ENCODE measurements around the gene MARK2.

The MARK2 gene

GRCh38 chr11:63938479-63939396 lies 99.8 kb downstream of the MARK2 start, which contains the start of gene NAA40:
TSS of gene NAA40 (plus strand) at chr11:63939002. CDS start at chr11:63939097, 95 bp downstream.
- H3K4me3 ChIP-seq (ENCODE audit: low read length) = peak within 1 kb of the TSS; percentile 90
- H3K36me3 ChIP-seq (ENCODE audit: control insufficient read depth, insufficient read depth, low read length, severe bottlenecking) = no peaks in the 10 kb centered on the region
- peak within 1 kb of the TSS; percentile 86 for H3K9ac ChIP-seq (ENCODE audit: low read length)
- no peaks in the 10 kb centered on the region for H3K9me3 ChIP-seq (ENCODE audit: control insufficient read depth, low read length)
- H3K4me1 ChIP-seq (ENCODE audit: control insufficient read depth, insufficient read depth, low read length) = peaks cover 11% of the 10 kb centered on the region
- H3K27me3 ChIP-seq (replicated peaks; ENCODE audit: control insufficient read depth, insufficient read depth, low read length) = no peaks in the 10 kb centered on the region
- DNase-seq (ENCODE audit: low read depth) = peak; percentile 91

GRCh38 chr11:63939397-63939891 lies 100.5 kb downstream of the MARK2 start:
- Histone ChIP-seq H3K27me3 (replicated peaks; ENCODE audit: control insufficient read depth, insufficient read depth, low read length) (no peaks in the 10 kb centered on the region), H3K36me3 (ENCODE audit: control insufficient read depth, insufficient read depth, low read length, severe bottlenecking) (no peaks in the 10 kb centered on the region), H3K9me3 (ENCODE audit: control insufficient read depth, low read length) (no peaks in the 10 kb centered on the region), H3K4me3 (ENCODE audit: low read length) (peak overlapping the region; percentile 90), H3K9ac (ENCODE audit: low read length) (peak overlapping the region; percentile 86), H3K4me1 (ENCODE audit: control insufficient read depth, insufficient read depth, low read length) (peaks cover 13% of the 10 kb centered on the region)
- DNase-seq (ENCODE audit: low read depth) = peak; percentile 53

- no peak overlapping the region for H3K9ac ChIP-seq (ENCODE audit: low read length)
- H3K9me3 ChIP-seq (ENCODE audit: control insufficient read depth, low read length) = no peaks in the 10 kb centered on the region
- no peak for DNase-seq (ENCODE audit: low read depth)
- peaks cover 27% of the 10 kb centered on the region for H3K4me1 ChIP-seq (ENCODE audit: control insufficient read depth, insufficient read depth, low read length)
- no peak overlapping the region for H3K4me3 ChIP-seq (ENCODE audit: low read length)
- H3K36me3 ChIP-seq (ENCODE audit: control insufficient read depth, insufficient read depth, low read length, severe bottlenecking) = no peaks in the 10 kb centered on the region
- no peaks in the 10 kb centered on the region for H3K27me3 ChIP-seq (replicated peaks; ENCODE audit: control insufficient read depth, insufficient read depth, low read length)
These were observed 101.9 kb downstream of the MARK2 start for GRCh38 chr11:63940786-63941185.

GRCh38 chr11:63941901-63942300 lies 103.0 kb downstream of the MARK2 start:
- Histone ChIP-seq H3K9me3 (ENCODE audit: control insufficient read depth, low read length) (no peaks in the 10 kb centered on the region), H3K27me3 (replicated peaks; ENCODE audit: control insufficient read depth, insufficient read depth, low read length) (no peaks in the 10 kb centered on the region), H3K36me3 (ENCODE audit: control insufficient read depth, insufficient read depth, low read length, severe bottlenecking) (peaks cover 10% of the 10 kb centered on the region), H3K9ac (ENCODE audit: low read length) (no peak overlapping the region), H3K4me3 (ENCODE audit: low read length) (no peak overlapping the region), H3K4me1 (ENCODE audit: control insufficient read depth, insufficient read depth, low read length) (peaks cover 29% of the 10 kb centered on the region)
- DNase-seq (ENCODE audit: low read depth) = no peak

GRCh38 chr11:63942803-63943202 lies 103.9 kb downstream of the MARK2 start:
- Histone ChIP-seq H3K9me3 (ENCODE audit: control insufficient read depth, low read length) (no peaks in the 10 kb centered on the region), H3K9ac (ENCODE audit: low read length) (no peak overlapping the region), H3K27me3 (replicated peaks; ENCODE audit: control insufficient read depth, insufficient read depth, low read length) (no peaks in the 10 kb centered on the region), H3K4me3 (ENCODE audit: low read length) (no peak overlapping the region), H3K4me1 (ENCODE audit: control insufficient read depth, insufficient read depth, low read length) (peaks cover 29% of the 10 kb centered on the region), H3K36me3 (ENCODE audit: control insufficient read depth, insufficient read depth, low read length, severe bottlenecking) (peaks cover 10% of the 10 kb centered on the region)
- no peak for DNase-seq (ENCODE audit: low read depth)

- Histone ChIP-seq H3K27me3 (replicated peaks; ENCODE audit: control insufficient read depth, insufficient read depth, low read length) (no peaks in the 10 kb centered on the region), H3K9ac (ENCODE audit: low read length) (peak overlapping the region; percentile 73), H3K4me1 (ENCODE audit: control insufficient read depth, insufficient read depth, low read length) (peaks cover 20% of the 10 kb centered on the region), H3K36me3 (ENCODE audit: control insufficient read depth, insufficient read depth, low read length, severe bottlenecking) (peaks cover 10% of the 10 kb centered on the region), H3K4me3 (ENCODE audit: low read length) (peak overlapping the region; percentile 57), H3K9me3 (ENCODE audit: control insufficient read depth, low read length) (no peaks in the 10 kb centered on the region)
- no peak for DNase-seq (ENCODE audit: low read depth)
These were observed 106.1 kb downstream of the MARK2 start for GRCh38 chr11:63944987-63945386.

GRCh38 chr11:63945477-63946163 lies 106.7 kb downstream of the MARK2 start:
- H3K27me3 ChIP-seq (replicated peaks; ENCODE audit: control insufficient read depth, insufficient read depth, low read length) = no peaks in the 10 kb centered on the region
- no peaks in the 10 kb centered on the region for H3K9me3 ChIP-seq (ENCODE audit: control insufficient read depth, low read length)
- peak overlapping the region; percentile 73 for H3K9ac ChIP-seq (ENCODE audit: low read length)
- H3K36me3 ChIP-seq (ENCODE audit: control insufficient read depth, insufficient read depth, low read length, severe bottlenecking) = peaks cover 10% of the 10 kb centered on the region
- peak; percentile 87 for DNase-seq (ENCODE audit: low read depth)
- peaks cover 20% of the 10 kb centered on the region for H3K4me1 ChIP-seq (ENCODE audit: control insufficient read depth, insufficient read depth, low read length)
- peak overlapping the region; percentile 57 for H3K4me3 ChIP-seq (ENCODE audit: low read length)

GRCh38 chr11:63951779-63952536 lies 113.0 kb downstream of the MARK2 start:
- Histone ChIP-seq H3K27me3 (replicated peaks; ENCODE audit: control insufficient read depth, insufficient read depth, low read length) (no peaks in the 10 kb centered on the region), H3K4me1 (ENCODE audit: control insufficient read depth, insufficient read depth, low read length) (peaks cover 5% of the 10 kb centered on the region), H3K4me3 (ENCODE audit: low read length) (no peak overlapping the region), H3K9ac (ENCODE audit: low read length) (peak overlapping the region; percentile 21), H3K36me3 (ENCODE audit: control insufficient read depth, insufficient read depth, low read length, severe bottlenecking) (peaks cover 42% of the 10 kb centered on the region), H3K9me3 (ENCODE audit: control insufficient read depth, low read length) (no peaks in the 10 kb centered on the region)
- DNase-seq (ENCODE audit: low read depth) = no peak

GRCh38 chr11:63952570-63952969 lies 113.7 kb downstream of the MARK2 start:
- Histone ChIP-seq H3K27me3 (replicated peaks; ENCODE audit: control insufficient read depth, insufficient read depth, low read length) (no peaks in the 10 kb centered on the region), H3K4me1 (ENCODE audit: control insufficient read depth, insufficient read depth, low read length) (peaks cover 5% of the 10 kb centered on the region), H3K36me3 (ENCODE audit: control insufficient read depth, insufficient read depth, low read length, severe bottlenecking) (peaks cover 45% of the 10 kb centered on the region), H3K9me3 (ENCODE audit: control insufficient read depth, low read length) (no peaks in the 10 kb centered on the region), H3K4me3 (ENCODE audit: low read length) (no peak overlapping the region), H3K9ac (ENCODE audit: low read length) (no peak overlapping the region)
- no peak for DNase-seq (ENCODE audit: low read depth)

GRCh38 chr11:63958008-63958407 lies 119.1 kb downstream of the MARK2 start:
- DNase-seq (ENCODE audit: low read depth) = no peak
- H3K4me3 ChIP-seq (ENCODE audit: low read length) = no peak overlapping the region
- peaks cover 36% of the 10 kb centered on the region for H3K36me3 ChIP-seq (ENCODE audit: control insufficient read depth, insufficient read depth, low read length, severe bottlenecking)
- H3K9me3 ChIP-seq (ENCODE audit: control insufficient read depth, low read length) = no peaks in the 10 kb centered on the region
- H3K27me3 ChIP-seq (replicated peaks; ENCODE audit: control insufficient read depth, insufficient read depth, low read length) = no peaks in the 10 kb centered on the region
- no peaks in the 10 kb centered on the region for H3K4me1 ChIP-seq (ENCODE audit: control insufficient read depth, insufficient read depth, low read length)
- H3K9ac ChIP-seq (ENCODE audit: low read length) = no peak overlapping the region

Measured in adipocyte (in vitro differentiated cells).